Neural progenitor cell (in vitro differentiated cells): ENCODE results near the gene PHKA2. TPM values are rescaled to one million over a fixed set of nuclear protein-coding genes. Genes with fewer than 3 reads are reported as not detected.
A peak's percentile ranks its signal among the peaks of the same experiment; 100 is the strongest.

Source experiments
- DNase-seq: peaks from one replicate; pipeline ENCODE4 v3.0.0-alpha.2; 2016; ENCODE audit warnings: low spot score
- H2AFZ ChIP-seq: fragments of 200-600 bp; sonication (generic); replicated peaks from 2 replicates; pipeline ENCODE4 v1.6.1; 2016; ENCODE audit warnings: antibody characterized with exemption
- H3F3A ChIP-seq: fragments of 200-600 bp; sonication (generic); 2 replicates; pipeline ENCODE4 v1.6.1; 2016; ENCODE audit warnings: antibody characterized with exemption, low read depth
- H3K27ac ChIP-seq: fragments of 200-600 bp; sonication (generic); 2 replicates; pipeline ENCODE4 v1.5.1; 2016; ENCODE audit warnings: mild to moderate bottlenecking
- H3K27me3 ChIP-seq: fragments of 200-600 bp; sonication (generic); 2 replicates; pipeline ENCODE4 v1.6.1; 2016; ENCODE audit warnings: mild to moderate bottlenecking, moderate library complexity
- H3K36me3 ChIP-seq: fragments of 200-600 bp; sonication (generic); 2 replicates; pipeline ENCODE4 v1.5.1; 2016
- H3K4me1 ChIP-seq: fragments of 200-600 bp; sonication (generic); 2 replicates; pipeline ENCODE4 v1.6.1; 2016; ENCODE audit warnings: mixed run types
- H3K4me2 ChIP-seq: fragments of 200-600 bp; sonication (generic); 2 replicates; pipeline ENCODE4 v1.6.1; 2016
- H3K4me3 ChIP-seq: fragments of 200-600 bp; sonication (generic); 2 replicates; pipeline ENCODE4 v1.5.1; 2016
- H3K79me2 ChIP-seq: fragments of 200-600 bp; sonication (generic); 2 replicates; pipeline ENCODE4 v1.6.1; 2016; ENCODE audit warnings: low read depth
- H3K9ac ChIP-seq: fragments of 200-600 bp; sonication (generic); 2 replicates; pipeline ENCODE4 v1.6.1; 2016
- H3K9me3 ChIP-seq: fragments of 200-600 bp; sonication (generic); 2 replicates; pipeline ENCODE4 v1.5.1; 2016; ENCODE audit warnings: low read depth
- H4K20me1 ChIP-seq: fragments of 200-600 bp; sonication (generic); 2 replicates; pipeline ENCODE4 v1.6.1; 2016; ENCODE audit warnings: low read depth
- H3K27ac Mint-ChIP-seq: 3 replicates; pipeline ENCODE4 v1.8.0; 2021; ENCODE audit warnings: mixed read lengths
- H3K27me3 Mint-ChIP-seq: 2 replicates; pipeline ENCODE4 v1.8.0; 2022; ENCODE audit warnings: low read depth, mild to moderate bottlenecking, inconsistent platforms, moderate library complexity, mixed read lengths; ENCODE audit not compliant: insufficient read depth
- H3K36me3 Mint-ChIP-seq: 3 replicates; pipeline ENCODE4 v1.8.0; 2021; ENCODE audit warnings: mixed read lengths
- H3K4me1 Mint-ChIP-seq: 3 replicates; pipeline ENCODE4 v1.8.0; 2021; ENCODE audit warnings: mixed read lengths
- H3K4me3 Mint-ChIP-seq: 3 replicates; pipeline ENCODE4 v1.8.0; 2021; ENCODE audit warnings: mild to moderate bottlenecking, moderate library complexity, mixed read lengths
- H3K9me3 Mint-ChIP-seq: 3 replicates; pipeline ENCODE4 v1.8.0; 2020; ENCODE audit warnings: mixed read lengths
- EZH2 ChIP-seq: fragments of 200-600 bp; sonication (generic); IDR thresholded peaks from 2 replicates; pipeline ENCODE4 v1.6.1; 2017; ENCODE audit warnings: antibody characterized with exemption, mild to moderate bottlenecking, moderate library complexity
- EZH2phosphoT487 ChIP-seq: fragments of 200-600 bp; sonication (generic); IDR thresholded peaks from 2 replicates; pipeline ENCODE4 v1.6.1; 2017; ENCODE audit warnings: antibody characterized with exemption
- total RNA-seq: library from RNA; depleted of rRNA; stranded (reverse); fragments of >200 nt; gene quantifications from 2 replicates; pipeline ENCODE4 v1.2.3, GENCODE V29; 2015; ENCODE audit warnings: low replicate concordance
- TF ChIP-seq, protein P1 (sequence below): fragments of 200-600 bp; sonication (generic); IDR thresholded peaks from 2 replicates; pipeline ENCODE4 v1.5.1; 2017; ENCODE audit warnings: antibody characterized with exemption, mild to moderate bottlenecking

PHKA2 gene
- total RNA-seq, 1 donor from 2014 or later = 18.2 TPM

DNA sequence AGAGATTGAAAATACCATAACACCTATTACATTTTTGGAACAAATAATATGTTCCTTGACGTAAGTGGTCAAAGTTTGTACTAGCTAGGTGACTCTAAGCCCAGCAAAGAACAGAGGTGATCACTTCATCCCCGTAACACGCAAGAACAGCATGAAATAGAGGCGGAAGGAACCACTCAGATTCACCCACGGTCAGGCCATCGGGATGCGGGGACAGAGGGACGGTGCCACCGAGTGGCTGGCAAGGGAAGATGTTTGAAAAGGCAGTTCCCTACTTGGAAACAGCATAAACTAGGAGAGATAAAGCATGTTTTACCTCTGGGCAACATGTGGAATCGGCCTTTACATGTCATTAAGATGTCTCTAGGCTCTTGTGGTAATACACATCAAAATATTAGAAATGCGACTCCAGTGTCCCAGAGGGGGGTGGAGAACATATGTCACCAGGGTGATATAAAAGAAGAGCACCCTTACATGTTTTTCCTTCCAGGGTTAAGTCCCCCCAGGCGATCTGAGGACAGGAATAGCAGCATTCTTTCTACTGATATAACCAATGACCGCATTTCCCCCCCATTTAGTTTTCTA lies 84.0 kb downstream of the PHKA2 start:
- no peaks in the 10 kb centered on the region for H3F3A ChIP-seq
- peaks cover 5% of the 10 kb centered on the region for H3K27me3 Mint-ChIP-seq
- no peak overlapping the region for H3K4me3 Mint-ChIP-seq
- DNase-seq = peak; percentile 44
- H3K27me3 ChIP-seq = no peaks in the 10 kb centered on the region
- H3K4me2 ChIP-seq = no peak overlapping the region
- H3K9me3 Mint-ChIP-seq = peaks cover 12% of the 10 kb centered on the region
- H4K20me1 ChIP-seq = no peaks in the 10 kb centered on the region
- H3K9ac ChIP-seq = no peak overlapping the region
- no peak overlapping the region for H3K27ac Mint-ChIP-seq
- TF ChIP-seq EZH2phosphoT487 = no peak
- TF ChIP-seq, protein P1, sequence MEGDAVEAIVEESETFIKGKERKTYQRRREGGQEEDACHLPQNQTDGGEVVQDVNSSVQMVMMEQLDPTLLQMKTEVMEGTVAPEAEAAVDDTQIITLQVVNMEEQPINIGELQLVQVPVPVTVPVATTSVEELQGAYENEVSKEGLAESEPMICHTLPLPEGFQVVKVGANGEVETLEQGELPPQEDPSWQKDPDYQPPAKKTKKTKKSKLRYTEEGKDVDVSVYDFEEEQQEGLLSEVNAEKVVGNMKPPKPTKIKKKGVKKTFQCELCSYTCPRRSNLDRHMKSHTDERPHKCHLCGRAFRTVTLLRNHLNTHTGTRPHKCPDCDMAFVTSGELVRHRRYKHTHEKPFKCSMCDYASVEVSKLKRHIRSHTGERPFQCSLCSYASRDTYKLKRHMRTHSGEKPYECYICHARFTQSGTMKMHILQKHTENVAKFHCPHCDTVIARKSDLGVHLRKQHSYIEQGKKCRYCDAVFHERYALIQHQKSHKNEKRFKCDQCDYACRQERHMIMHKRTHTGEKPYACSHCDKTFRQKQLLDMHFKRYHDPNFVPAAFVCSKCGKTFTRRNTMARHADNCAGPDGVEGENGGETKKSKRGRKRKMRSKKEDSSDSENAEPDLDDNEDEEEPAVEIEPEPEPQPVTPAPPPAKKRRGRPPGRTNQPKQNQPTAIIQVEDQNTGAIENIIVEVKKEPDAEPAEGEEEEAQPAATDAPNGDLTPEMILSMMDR = peak; percentile 54
- no peak overlapping the region for H3K27ac ChIP-seq
- no peaks in the 10 kb centered on the region for H3K4me1 ChIP-seq
- no peak overlapping the region for H3K4me3 ChIP-seq
- H3K79me2 ChIP-seq = no peaks in the 10 kb centered on the region
- H2AFZ ChIP-seq = no peak overlapping the region
- peaks cover 4% of the 10 kb centered on the region for H3K4me1 Mint-ChIP-seq
- peaks cover 3% of the 10 kb centered on the region for H3K36me3 Mint-ChIP-seq
- no peaks in the 10 kb centered on the region for H3K36me3 ChIP-seq
- no peaks in the 10 kb centered on the region for H3K9me3 ChIP-seq

- H3K36me3 Mint-ChIP-seq = peaks cover 3% of the 10 kb centered on the region
These were observed 85.4 kb downstream of the PHKA2 start for GRCh38 chrX:18898492-18898891.

DNA sequence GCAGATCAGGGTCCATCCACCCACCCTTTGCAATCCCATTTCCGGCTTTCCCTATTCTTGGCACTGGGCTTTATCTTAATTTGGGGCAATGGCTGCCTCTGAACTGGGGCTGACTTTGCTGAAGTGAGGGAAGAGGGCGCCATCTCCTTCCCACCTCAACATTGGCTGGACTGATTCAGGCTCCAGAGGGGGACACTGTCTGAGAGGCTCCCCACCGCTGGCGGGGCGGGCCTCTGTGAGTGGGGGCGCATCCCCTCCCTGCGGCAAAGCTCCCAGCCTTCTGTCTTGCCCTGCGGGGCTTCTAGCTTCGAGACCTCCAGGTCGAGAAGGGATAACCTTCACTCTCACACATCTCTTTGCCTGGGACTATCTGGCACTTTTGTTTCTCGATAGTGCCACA lies 85.8 kb downstream of the PHKA2 start:
- DNase-seq = no peak
- peaks cover 3% of the 10 kb centered on the region for H3K27me3 Mint-ChIP-seq
- TF ChIP-seq, protein P1 = no peak
- TF ChIP-seq EZH2 = no peak
- no peak for TF ChIP-seq EZH2phosphoT487

More at GRCh38 chrX:18898492-18898891, 85.4 kb downstream of the PHKA2 start:
- Mint-ChIP-seq H3K4me3 (no peak overlapping the region), H3K4me1 (peaks cover 4% of the 10 kb centered on the region), H3K27ac (no peak overlapping the region), H3K27me3 (peaks cover 3% of the 10 kb centered on the region), H3K9me3 (peaks cover 12% of the 10 kb centered on the region)
- Histone ChIP-seq H3K36me3 (no peaks in the 10 kb centered on the region), H3K4me1 (no peaks in the 10 kb centered on the region), H3K9me3 (no peaks in the 10 kb centered on the region), H3K79me2 (no peaks in the 10 kb centered on the region), H3K27ac (no peak overlapping the region), H3K4me2 (no peak overlapping the region), H3K9ac (no peak overlapping the region), H3K27me3 (no peaks in the 10 kb centered on the region), H4K20me1 (no peaks in the 10 kb centered on the region), H3F3A (no peaks in the 10 kb centered on the region), H3K4me3 (no peak overlapping the region), H2AFZ (no peak overlapping the region)
- DNase-seq = no peak
- TF ChIP-seq EZH2phosphoT487 (no peak), EZH2 (no peak)
- TF ChIP-seq, protein P1 = no peak

More for the DNA sequence above, 85.8 kb downstream of the PHKA2 start:
- peaks cover 12% of the 10 kb centered on the region for H3K9me3 Mint-ChIP-seq
- Histone ChIP-seq H3K4me2 (no peak overlapping the region), H3K27ac (no peak overlapping the region), H3K9me3 (no peaks in the 10 kb centered on the region), H4K20me1 (no peaks in the 10 kb centered on the region), H3K79me2 (no peaks in the 10 kb centered on the region), H3K36me3 (no peaks in the 10 kb centered on the region), H3K4me3 (no peak overlapping the region), H3F3A (no peaks in the 10 kb centered on the region), H3K4me1 (no peaks in the 10 kb centered on the region), H3K27me3 (no peaks in the 10 kb centered on the region), H3K9ac (no peak overlapping the region), H2AFZ (no peak overlapping the region)
- peaks cover 4% of the 10 kb centered on the region for H3K4me1 Mint-ChIP-seq
- H3K36me3 Mint-ChIP-seq = peaks cover 3% of the 10 kb centered on the region
- no peak overlapping the region for H3K27ac Mint-ChIP-seq
- no peak overlapping the region for H3K4me3 Mint-ChIP-seq
